Cardiac muscle cell (in vitro differentiated cells and primary cell): ENCODE data around the gene KSR1. TPM values are rescaled to one million over a fixed set of nuclear protein-coding genes. Genes with fewer than 3 reads are reported as not detected.

Experiments
- DNase-seq, 2 donors: peaks; one replicate each; pipeline versions ENCODE4 v3.0.0 to v3.0.0-alpha.2; 2010 to 2017; ENCODE audit warnings: low read depth in 1 of 2, low spot score in 1 of 2
- H3K27ac ChIP-seq: fragments of 200-600 bp; sonication (generic); 2 replicates; pipeline ENCODE4 v1.5.1; 2016
- H3K27me3 ChIP-seq: fragments of 200-600 bp; sonication (generic); 2 replicates; pipeline ENCODE4 v1.6.0; 2016; ENCODE audit warnings: control low read depth
- H3K36me3 ChIP-seq: fragments of 200-600 bp; sonication (generic); 2 replicates; pipeline ENCODE4 v1.5.1; 2016; ENCODE audit warnings: control low read depth
- H3K4me1 ChIP-seq: fragments of 200-600 bp; sonication (generic); 2 replicates; pipeline ENCODE4 v1.8.1; 2017; ENCODE audit warnings: low read depth, mild to moderate bottlenecking, mixed run types
- H3K4me3 ChIP-seq: fragments of 200-600 bp; sonication (generic); 2 replicates; pipeline ENCODE4 v1.5.1; 2016; ENCODE audit warnings: mild to moderate bottlenecking
- H3K9me3 ChIP-seq: fragments of 200-600 bp; sonication (generic); 2 replicates; pipeline ENCODE4 v1.5.1; 2017; ENCODE audit warnings: low read depth, mild to moderate bottlenecking, control low read depth
- polyA plus RNA-seq: library from polyadenylated mRNA; unstranded; fragments of >200 nt; fragmentation: Nextera tagmentation; extraction: Ambion mirVana; gene quantifications from 2 replicates; pipeline ENCODE4 v1.2.1, GENCODE V29; 2016
- total RNA-seq: library from RNA; depleted of rRNA; stranded (reverse); fragments of >200 nt; gene quantifications from 2 replicates; pipeline ENCODE4 v1.2.3, GENCODE V29; 2016
- TF ChIP-seq, protein P1 (sequence below): IDR thresholded peaks from 2 replicates; pipeline ENCODE4 v1.5.1; 2012; ENCODE audit warnings: low read depth, mild to moderate bottlenecking, low read length

Gene KSR1
- total and polyA plus RNA-seq, 2 experiments from 2014 or later, result 15.7 to 29.0 TPM

DNA sequence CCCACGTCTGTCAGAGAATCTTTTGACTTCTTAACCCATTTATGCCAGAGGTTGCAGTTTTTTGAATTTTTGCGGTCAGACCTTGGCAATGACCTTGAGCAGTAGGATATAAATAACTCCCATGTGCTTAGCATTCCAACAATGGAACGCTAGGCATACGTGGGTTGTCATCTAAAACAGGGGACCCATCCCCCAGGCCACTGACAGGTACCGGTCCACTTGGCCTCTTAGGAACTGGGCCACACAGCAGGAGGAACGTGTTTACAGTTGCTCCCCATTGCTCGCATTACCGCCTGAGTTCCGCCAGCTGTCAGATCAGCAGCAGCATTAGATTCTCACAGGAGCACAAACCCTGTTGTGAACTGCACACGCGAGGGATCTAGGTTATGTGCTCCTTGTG is 97.9 kb downstream of the KSR1 start:
- Histone ChIP-seq H3K36me3 (no peaks in the 10 kb centered on the region), H3K9me3 (no peaks in the 10 kb centered on the region), H3K27ac (peak overlapping the region; percentile 87), H3K4me1 (peaks cover 17% of the 10 kb centered on the region), H3K27me3 (no peaks in the 10 kb centered on the region), H3K4me3 (no peak overlapping the region)
- peak; percentile 41 to 55 for DNase-seq
- TF ChIP-seq, protein P1, sequence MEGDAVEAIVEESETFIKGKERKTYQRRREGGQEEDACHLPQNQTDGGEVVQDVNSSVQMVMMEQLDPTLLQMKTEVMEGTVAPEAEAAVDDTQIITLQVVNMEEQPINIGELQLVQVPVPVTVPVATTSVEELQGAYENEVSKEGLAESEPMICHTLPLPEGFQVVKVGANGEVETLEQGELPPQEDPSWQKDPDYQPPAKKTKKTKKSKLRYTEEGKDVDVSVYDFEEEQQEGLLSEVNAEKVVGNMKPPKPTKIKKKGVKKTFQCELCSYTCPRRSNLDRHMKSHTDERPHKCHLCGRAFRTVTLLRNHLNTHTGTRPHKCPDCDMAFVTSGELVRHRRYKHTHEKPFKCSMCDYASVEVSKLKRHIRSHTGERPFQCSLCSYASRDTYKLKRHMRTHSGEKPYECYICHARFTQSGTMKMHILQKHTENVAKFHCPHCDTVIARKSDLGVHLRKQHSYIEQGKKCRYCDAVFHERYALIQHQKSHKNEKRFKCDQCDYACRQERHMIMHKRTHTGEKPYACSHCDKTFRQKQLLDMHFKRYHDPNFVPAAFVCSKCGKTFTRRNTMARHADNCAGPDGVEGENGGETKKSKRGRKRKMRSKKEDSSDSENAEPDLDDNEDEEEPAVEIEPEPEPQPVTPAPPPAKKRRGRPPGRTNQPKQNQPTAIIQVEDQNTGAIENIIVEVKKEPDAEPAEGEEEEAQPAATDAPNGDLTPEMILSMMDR, result no peak

DNA sequence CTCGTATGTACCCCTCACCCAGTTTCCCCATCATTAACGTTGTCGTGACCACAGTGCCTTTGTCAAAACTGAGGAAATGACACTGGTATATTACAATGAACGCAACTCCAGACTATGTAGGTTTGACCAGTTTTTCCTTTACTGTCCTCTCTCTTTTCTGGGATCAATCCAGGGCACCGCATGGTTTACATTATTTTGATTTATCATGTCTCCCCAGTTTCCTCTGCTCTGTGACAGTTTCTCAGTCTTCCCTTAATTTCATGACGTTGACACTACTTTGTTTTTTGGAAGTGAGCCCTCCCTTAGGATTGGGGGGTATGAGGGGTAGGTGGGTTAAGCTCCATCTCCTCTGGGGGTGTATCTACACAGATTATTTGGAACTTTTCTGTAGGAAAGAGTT is 98.7 kb downstream of the KSR1 start:
- Histone ChIP-seq H3K27ac (peak overlapping the region; percentile 87), H3K4me3 (no peak overlapping the region), H3K27me3 (no peaks in the 10 kb centered on the region), H3K4me1 (peaks cover 21% of the 10 kb centered on the region), H3K9me3 (no peaks in the 10 kb centered on the region), H3K36me3 (no peaks in the 10 kb centered on the region)
- DNase-seq, result no peak
- TF ChIP-seq, protein P1, result no peak

DNA sequence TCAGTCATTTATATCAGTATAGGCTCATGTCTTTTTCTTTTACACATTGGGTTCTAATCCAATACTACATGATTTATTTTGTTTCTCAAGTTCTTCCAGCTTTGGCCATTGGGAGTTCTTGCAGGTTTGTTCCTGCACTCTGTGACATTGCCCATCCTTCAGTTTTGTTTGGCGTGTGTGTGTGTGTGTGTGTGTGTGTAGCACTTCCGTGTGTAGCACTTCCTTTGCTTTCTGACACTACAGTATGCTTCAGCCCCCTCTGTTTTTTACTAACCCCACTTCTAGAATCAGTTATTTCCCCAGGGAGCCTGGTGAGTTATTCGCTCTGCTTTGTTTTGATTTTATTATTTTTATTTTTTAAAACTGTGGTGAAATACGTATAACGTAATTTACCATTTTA is 99.1 kb downstream of the KSR1 start:
- Histone ChIP-seq H3K4me3 (no peak overlapping the region), H3K4me1 (peaks cover 25% of the 10 kb centered on the region), H3K27me3 (no peaks in the 10 kb centered on the region), H3K27ac (no peak overlapping the region), H3K36me3 (no peaks in the 10 kb centered on the region), H3K9me3 (no peaks in the 10 kb centered on the region)
- TF ChIP-seq, protein P1, result no peak
- no peak for DNase-seq

DNA sequence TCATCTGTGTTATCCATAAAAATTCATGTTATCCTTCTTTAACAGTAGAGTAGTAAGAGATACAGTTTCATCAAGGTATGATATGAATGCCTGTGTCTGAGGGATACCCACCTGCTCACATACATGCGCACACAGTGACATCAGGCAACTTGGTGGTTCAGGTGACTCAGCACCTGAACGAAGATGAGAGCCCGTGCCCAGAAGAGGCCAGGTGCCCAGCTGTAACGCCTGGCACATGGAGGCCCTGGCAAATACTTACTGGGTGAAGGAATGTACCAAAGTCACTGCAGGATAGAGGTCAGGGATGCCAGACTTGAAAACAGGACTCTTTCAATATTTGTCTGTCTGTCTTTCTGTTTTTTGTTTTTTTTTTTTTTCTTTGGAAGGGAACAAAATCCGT is 102.1 kb downstream of the KSR1 start:
- Histone ChIP-seq H3K4me3 (no peak overlapping the region), H3K27me3 (no peaks in the 10 kb centered on the region), H3K36me3 (no peaks in the 10 kb centered on the region), H3K9me3 (no peaks in the 10 kb centered on the region), H3K4me1 (peaks cover 23% of the 10 kb centered on the region), H3K27ac (no peak overlapping the region)
- no peak for DNase-seq
- TF ChIP-seq, protein P1, result no peak

DNA sequence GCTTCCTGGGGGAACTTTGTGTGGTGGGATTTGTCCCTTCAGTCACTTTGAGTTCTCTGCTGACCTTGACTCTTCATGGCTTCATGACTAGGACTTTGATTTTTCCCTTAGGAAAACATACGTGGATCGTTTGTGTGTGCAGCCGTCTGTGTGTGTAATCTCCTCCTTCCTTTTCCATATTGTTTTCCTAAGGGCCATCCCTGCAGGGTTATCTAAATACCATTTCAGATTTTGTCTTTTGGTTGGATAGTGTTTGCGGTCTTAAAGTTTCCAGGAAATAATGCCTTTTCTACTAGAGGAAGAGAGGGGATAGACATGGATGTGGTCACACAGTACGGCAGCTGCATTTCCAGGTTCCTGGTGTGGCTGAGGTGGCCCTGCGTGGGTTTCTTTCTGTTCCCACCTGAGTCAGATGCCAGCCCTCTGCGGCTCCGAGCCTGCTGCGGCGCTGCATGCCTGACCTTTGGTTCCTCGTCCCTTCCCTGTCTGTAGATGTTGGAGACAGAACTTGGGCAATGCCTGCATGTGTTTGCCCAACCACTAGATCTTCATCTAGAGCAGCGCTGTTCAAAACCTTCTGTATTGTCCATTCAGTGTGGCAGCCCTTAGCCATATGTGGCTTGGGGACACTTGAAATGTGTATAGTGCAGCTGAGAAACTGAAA is 102.7 kb downstream of the KSR1 start:
- H3K4me1 ChIP-seq, result peaks cover 17% of the 10 kb centered on the region
- no peak overlapping the region for H3K27ac ChIP-seq
- no peaks in the 10 kb centered on the region for H3K27me3 ChIP-seq
- TF ChIP-seq, protein P1, result no peak
- DNase-seq, result no peak
- no peaks in the 10 kb centered on the region for H3K9me3 ChIP-seq
- no peak overlapping the region for H3K4me3 ChIP-seq
- no peaks in the 10 kb centered on the region for H3K36me3 ChIP-seq
